ENCODE results near the gene LPAR2. TPM values are rescaled to one million over a fixed set of nuclear protein-coding genes. Genes with fewer than 3 reads are reported as not detected.

Gene LPAR2
- total RNA-seq, 1 donor from 2014 or later = 56.5 TPM

- no peak for DNase-seq (ENCODE audit: extremely low spot score, unreplicated experiment)
- Mint-ChIP-seq H3K9me3 (no peaks in the 10 kb centered on the region), H3K4me3 (no peak overlapping the region), H3K27me3 (no peaks in the 10 kb centered on the region), H3K4me1 (ENCODE audit: unreplicated experiment) (peaks cover 4% of the 10 kb centered on the region), H3K36me3 (peaks cover 10% of the 10 kb centered on the region), H3K27ac (no peak overlapping the region)
- TF ChIP-seq CTCF (conservative IDR thresholded peaks at IDR 0.05) = no peak
Observed at GRCh38 chr19:19632661-19633060, 4.6 kb upstream of the LPAR2 start.

GRCh38 chr19:19631346-19631745 lies 3.3 kb upstream of the LPAR2 start:
- H3K4me3 Mint-ChIP-seq = peak overlapping the region; percentile 25
- DNase-seq (ENCODE audit: extremely low spot score, unreplicated experiment) = no peak
- H3K36me3 Mint-ChIP-seq = peaks cover 15% of the 10 kb centered on the region
- H3K27me3 Mint-ChIP-seq = no peaks in the 10 kb centered on the region
- H3K4me1 Mint-ChIP-seq (ENCODE audit: unreplicated experiment) = peaks cover 13% of the 10 kb centered on the region
- no peak for TF ChIP-seq CTCF (conservative IDR thresholded peaks at IDR 0.05)
- no peak overlapping the region for H3K27ac Mint-ChIP-seq
- no peaks in the 10 kb centered on the region for H3K9me3 Mint-ChIP-seq

DNA sequence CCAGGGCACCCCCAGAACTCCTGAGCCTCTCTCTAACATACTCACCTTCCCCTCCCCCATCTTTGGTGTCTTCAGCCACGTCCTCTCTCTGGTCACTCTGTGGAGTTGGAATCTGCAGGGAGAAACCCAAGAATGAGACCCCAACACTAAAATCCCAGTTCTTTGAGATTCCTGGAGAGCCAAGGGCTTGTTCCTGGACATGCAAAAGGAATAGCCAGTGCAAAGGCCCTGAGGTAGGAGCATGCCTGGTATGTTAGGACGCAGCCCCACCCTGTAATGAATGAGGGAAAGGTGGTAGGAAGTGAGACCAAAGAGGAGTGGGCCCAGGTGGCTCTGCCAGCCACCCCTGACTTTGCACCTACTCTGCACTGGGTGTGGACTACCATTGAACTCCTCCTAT lies 2.4 kb upstream of the LPAR2 start:
- peak overlapping the region; percentile 72 for H3K4me3 Mint-ChIP-seq
- no peaks in the 10 kb centered on the region for H3K9me3 Mint-ChIP-seq
- H3K27me3 Mint-ChIP-seq = no peaks in the 10 kb centered on the region
- no peak for DNase-seq (ENCODE audit: extremely low spot score, unreplicated experiment)
- H3K27ac Mint-ChIP-seq = no peak overlapping the region
- H3K4me1 Mint-ChIP-seq (ENCODE audit: unreplicated experiment) = peaks cover 17% of the 10 kb centered on the region
- no peak for TF ChIP-seq CTCF (conservative IDR thresholded peaks at IDR 0.05)
- H3K36me3 Mint-ChIP-seq = peaks cover 15% of the 10 kb centered on the region

GRCh38 chr19:19630062-19630414 lies 2.0 kb upstream of the LPAR2 start:
- H3K9me3 Mint-ChIP-seq = no peaks in the 10 kb centered on the region
- TF ChIP-seq CTCF (conservative IDR thresholded peaks at IDR 0.05) = no peak
- DNase-seq (ENCODE audit: extremely low spot score, unreplicated experiment) = no peak
- no peak overlapping the region for H3K27ac Mint-ChIP-seq
- H3K36me3 Mint-ChIP-seq = peaks cover 15% of the 10 kb centered on the region
- H3K4me1 Mint-ChIP-seq (ENCODE audit: unreplicated experiment) = peaks cover 17% of the 10 kb centered on the region
- no peaks in the 10 kb centered on the region for H3K27me3 Mint-ChIP-seq
- H3K4me3 Mint-ChIP-seq = no peak overlapping the region

DNA sequence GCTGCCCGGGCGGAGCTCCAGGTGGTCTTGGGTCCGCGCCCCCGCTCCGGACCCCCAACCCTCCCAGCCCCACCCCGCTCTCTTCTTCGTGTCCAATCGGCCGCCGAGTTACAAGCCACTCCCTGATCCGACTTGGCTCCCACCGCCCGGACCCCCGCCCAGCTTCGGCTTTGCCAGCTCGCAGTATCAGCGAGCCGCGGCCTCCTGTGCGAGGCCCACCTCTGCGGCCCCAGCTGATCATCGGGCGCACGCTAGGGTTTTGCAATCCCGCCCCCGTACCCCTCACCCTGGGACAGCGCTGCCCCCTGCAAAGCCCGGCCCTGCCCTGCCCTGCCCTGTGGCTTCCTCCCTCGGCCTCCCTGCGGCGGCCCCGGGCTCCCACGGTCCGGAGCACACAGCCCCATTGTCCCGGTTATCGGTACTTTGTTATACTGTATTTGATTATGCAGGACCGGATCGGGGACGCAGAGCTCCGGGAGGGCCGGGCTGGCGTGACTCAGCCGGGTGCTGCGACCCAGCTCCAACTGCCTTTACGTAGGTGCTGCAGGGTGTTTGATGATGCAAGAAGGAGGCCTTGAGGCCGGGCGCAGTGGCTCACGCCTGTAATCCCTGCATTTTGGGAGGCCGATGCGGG lies 598 bp upstream of the LPAR2 start:
- TF ChIP-seq CTCF (conservative IDR thresholded peaks at IDR 0.05) = no peak
- H3K36me3 Mint-ChIP-seq = peaks cover 9% of the 10 kb centered on the region
- peak overlapping the region; percentile 95 for H3K27ac Mint-ChIP-seq
- no peaks in the 10 kb centered on the region for H3K9me3 Mint-ChIP-seq
- no peaks in the 10 kb centered on the region for H3K27me3 Mint-ChIP-seq
- H3K4me1 Mint-ChIP-seq (ENCODE audit: unreplicated experiment) = peaks cover 17% of the 10 kb centered on the region
- DNase-seq (ENCODE audit: extremely low spot score, unreplicated experiment) = peak; percentile 87
- H3K4me3 Mint-ChIP-seq = peak overlapping the region; percentile 86
